ENCODE measurements around the gene TEX22.

TEX22 gene

GRCh38 chr14:105456736-105457617 lies 58.6 kb downstream of the TEX22 start:
- no peak for DNase-seq (ENCODE audit: low read depth)

GRCh38 chr14:105458010-105458409 lies 59.7 kb downstream of the TEX22 start:
- DNase-seq (ENCODE audit: low read depth) = no peak

DNA sequence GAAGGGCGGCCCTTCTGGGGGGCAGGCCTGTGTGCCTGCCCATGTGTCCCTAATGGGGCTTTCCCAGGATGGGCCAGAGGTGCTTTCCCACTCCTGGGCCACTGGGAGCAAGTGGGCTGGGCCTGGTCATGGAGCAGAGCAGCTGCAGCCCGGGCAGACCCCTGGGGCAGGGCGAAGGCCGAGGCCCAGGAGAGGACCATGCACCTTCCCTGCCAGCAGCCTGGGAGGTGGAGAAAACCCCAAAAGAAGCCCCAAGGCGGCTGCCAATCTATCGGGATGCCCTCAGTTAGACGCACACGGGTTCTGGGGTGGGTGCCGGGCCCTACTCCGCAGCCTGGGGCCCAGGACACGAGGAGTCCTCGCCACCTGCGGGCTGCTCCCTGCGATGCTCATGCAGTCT lies 60.2 kb downstream of the TEX22 start:
- no peak for DNase-seq (ENCODE audit: low read depth)

- DNase-seq (ENCODE audit: low read depth) = no peak
These were observed 61.8 kb downstream of the TEX22 start for GRCh38 chr14:105460116-105460515.

DNA sequence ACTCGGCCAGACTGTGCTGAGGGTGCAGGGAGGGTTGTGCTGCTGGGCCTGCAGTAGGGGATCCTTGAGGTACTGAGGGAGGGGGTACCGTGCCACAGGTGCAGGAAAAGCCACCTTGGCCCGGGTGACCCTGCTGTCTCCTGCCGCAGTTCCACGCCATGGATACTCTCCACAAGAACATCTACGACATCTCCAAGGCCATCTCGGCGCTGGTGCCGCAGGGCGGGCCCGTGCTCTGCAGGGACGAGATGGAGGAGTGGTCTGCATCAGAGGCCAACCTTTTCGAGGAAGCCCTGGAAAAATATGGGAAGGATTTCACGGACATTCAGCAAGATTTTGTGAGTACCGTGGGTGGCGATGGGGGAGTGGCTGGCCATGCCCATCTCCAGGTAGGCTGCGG lies 62.3 kb downstream of the TEX22 start:
- DNase-seq (ENCODE audit: low read depth) = no peak

DNA sequence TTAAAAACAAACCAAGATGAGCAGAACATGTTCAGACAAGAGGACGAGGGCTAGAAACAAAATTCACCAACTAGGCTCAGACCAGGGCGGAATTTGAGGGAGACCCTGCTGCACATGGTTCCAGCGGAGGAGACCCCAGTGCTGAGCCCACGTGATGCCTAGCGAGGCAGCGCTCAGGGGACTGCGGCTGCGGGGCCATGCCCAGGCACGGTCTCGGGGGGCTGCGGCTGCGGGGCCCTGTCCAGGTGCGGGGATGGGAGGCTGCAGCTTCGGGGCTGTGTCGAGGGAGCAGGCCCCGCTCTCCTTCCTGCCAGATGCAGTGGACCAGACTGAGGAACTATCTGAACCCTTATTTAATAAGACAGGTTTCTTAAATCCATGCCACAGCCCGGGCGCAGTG lies 63.6 kb downstream of the TEX22 start:
- no peak for DNase-seq (ENCODE audit: low read depth)

Measured in activated T-helper 1 cell treated with Interleukin-2 at 50 U/mL for 16 hours (primary cell).